Naive thymus-derived CD8-positive, alpha-beta T cell (primary cell): Measurements from ENCODE around the gene TMIGD3. TPM values are rescaled to one million over a fixed set of nuclear protein-coding genes. Genes with fewer than 3 reads are reported as not detected.
A peak's percentile ranks its signal among the peaks of the same experiment; 100 is the strongest.

Experiments
- ATAC-seq, 2 donors: fragments of 150-1000 bp; cut with Tn5 transposase in 1 of 2; sonication (Bioruptor Pico), chemical (Tn5 transposase) in 1 of 2; 1 replicate in 1 of 2; 2 replicates in 1 of 2; pipeline ENCODE4 v1.10.0; 2021; ENCODE audit warnings: mild to moderate bottlenecking in 2 of 2, moderate library complexity in 2 of 2
- POLR2A ChIA-PET: fragments of 350-600 bp; sonication (Branson Sonifier 250); formaldehyde crosslinking; loops from one replicate; lab custom pipeline; 2021; ENCODE audit warnings: antibody characterized with exemption; lab: Charles Lee
- DNase-seq, 10 donors: peaks; one replicate each; pipeline versions ENCODE4 v3.0.0 to v3.0.0-alpha.2; 2020 to 2022
- H3K27ac Mint-ChIP-seq, 10 donors: one replicate each; pipeline ENCODE4 v1.8.0; 2020 to 2022; ENCODE audit warnings: mild to moderate bottlenecking in 10 of 10, mixed read lengths in 10 of 10, moderate library complexity in 4 of 10, inconsistent platforms in 1 of 10
- H3K27me3 Mint-ChIP-seq, 5 donors: one replicate each; pipeline ENCODE4 v1.8.0; 2021 to 2022; ENCODE audit warnings: mixed read lengths in 5 of 5
- H3K36me3 Mint-ChIP-seq, 3 donors: one replicate each; pipeline ENCODE4 v1.8.0; 2020 to 2022; ENCODE audit warnings: mixed read lengths in 3 of 3, mild to moderate bottlenecking in 2 of 3, inconsistent platforms in 1 of 3
- H3K4me1 Mint-ChIP-seq, 4 donors: one replicate each; pipeline ENCODE4 v1.8.0; 2021 to 2022; ENCODE audit warnings: mixed read lengths in 4 of 4
- H3K4me3 Mint-ChIP-seq, 10 donors: one replicate each; pipeline ENCODE4 v1.8.0; 2020 to 2022; ENCODE audit warnings: mild to moderate bottlenecking in 10 of 10, mixed read lengths in 10 of 10, moderate library complexity in 6 of 10, inconsistent platforms in 1 of 10
- H3K9me3 Mint-ChIP-seq, 9 donors: one replicate each; pipeline ENCODE4 v1.8.0; 2020 to 2022; ENCODE audit warnings: mixed read lengths in 9 of 9, mild to moderate bottlenecking in 3 of 9, inconsistent platforms in 1 of 9, moderate library complexity in 1 of 9
- polyA plus RNA-seq, 3 donors: library from polyadenylated mRNA; unstranded; fragments of 300-500 nt; fragmentation: Illumina TruSeq; gene quantifications; one replicate each; pipeline ENCODE4 v1.2.3, GENCODE V29; 2021
- total RNA-seq, 8 experiments: library from RNA in 2 of 8; stranded (reverse) in 2 of 8; gene quantifications; one replicate each; pipeline ENCODE4 v1.2.3 and lab custom pipeline; 2021 to 2026

Gene TMIGD3
- total and polyA plus RNA-seq, 5 experiments from 2014 or later, result not detected

- peaks cover 0 to 14% (median 3%) of the 10 kb centered on the region in 3 donors for H3K36me3 Mint-ChIP-seq
Measured at GRCh38 chr1:111471012-111471411, 32.4 kb downstream of the TMIGD3 start.

GRCh38 chr1:111470596-111470995 is 32.8 kb downstream of the TMIGD3 start:
- POLR2A ChIA-PET, result interaction anchor here (1.7 to 3.3 kb wide), 4 partner anchors 18 to 37 kb away, joined by 6 to 24 read pairs (median 8); partner anchors contain the start of genes ADORA3, ATP5PB, TMIGD3 and WDR77
- peaks cover 6 to 20% (median 14%) of the 10 kb centered on the region in 4 donors for H3K4me1 Mint-ChIP-seq
- peaks cover 0 to 14% (median 3%) of the 10 kb centered on the region in 3 donors for H3K36me3 Mint-ChIP-seq
- no peak overlapping the region for H3K27ac Mint-ChIP-seq
- H3K27me3 Mint-ChIP-seq, result no peaks in the 10 kb centered on the region
- peak; percentile 4 to 12 for ATAC-seq
- H3K9me3 Mint-ChIP-seq, result no peaks in the 10 kb centered on the region
- H3K4me3 Mint-ChIP-seq, result no peak overlapping the region
- no peak for DNase-seq

More at GRCh38 chr1:111471012-111471411, 32.4 kb downstream of the TMIGD3 start:
- POLR2A ChIA-PET, result interaction anchor here (0.9 to 3.3 kb wide), 8 partner anchors 8 to 285 kb away, joined by 3 to 24 read pairs (median 6); partner anchors contain the start of genes ADORA3, ATP5PB, DDX20 and TMIGD3
- H3K27me3 Mint-ChIP-seq, result no peaks in the 10 kb centered on the region
- H3K9me3 Mint-ChIP-seq, result no peaks in the 10 kb centered on the region
- peak; percentile 94 to 97 for ATAC-seq
- no peak overlapping the region for H3K4me3 Mint-ChIP-seq
- H3K4me1 Mint-ChIP-seq, result peaks cover 10 to 24% (median 17%) of the 10 kb centered on the region in 4 donors
- peak; percentile 26 to 87 (median 71) for DNase-seq
- H3K27ac Mint-ChIP-seq, result no peak overlapping the region

- no peak for DNase-seq
- POLR2A ChIA-PET, result interaction anchor here (1.0 to 1.3 kb wide), 4 partner anchors 8 to 47 kb away, joined by 3 to 4 read pairs (median 3); no protein-coding TSS in a partner anchor
- H3K4me1 Mint-ChIP-seq, result peaks cover 9 to 21% (median 13%) of the 10 kb centered on the region in 4 donors
- H3K27ac Mint-ChIP-seq, result no peak overlapping the region
- no peaks in the 10 kb centered on the region for H3K9me3 Mint-ChIP-seq
- no peak for ATAC-seq
- no peaks in the 10 kb centered on the region for H3K27me3 Mint-ChIP-seq
- no peak overlapping the region for H3K4me3 Mint-ChIP-seq
- H3K36me3 Mint-ChIP-seq, result peaks cover 0 to 15% (median 8%) of the 10 kb centered on the region in 3 donors
Measured at GRCh38 chr1:111469539-111469938, 33.9 kb downstream of the TMIGD3 start.

- Mint-ChIP-seq H3K9me3 (no peaks in the 10 kb centered on the region), H3K27ac (no peak overlapping the region), H3K4me1 (peaks cover 9 to 22% (median 17%) of the 10 kb centered on the region in 4 donors), H3K36me3 (peaks cover 0 to 15% (median 13%) of the 10 kb centered on the region in 3 donors), H3K27me3 (no peaks in the 10 kb centered on the region), H3K4me3 (no peak overlapping the region)
- ATAC-seq (no peak), DNase-seq (no peak)
- POLR2A ChIA-PET, result interaction anchor here (1.0 to 1.3 kb wide), 4 partner anchors 9 to 48 kb away, joined by 3 to 4 read pairs (median 3); no protein-coding TSS in a partner anchor
Measured at GRCh38 chr1:111468717-111469100, 34.7 kb downstream of the TMIGD3 start.

GRCh38 chr1:111467865-111468716 is 35.3 kb downstream of the TMIGD3 start:
- Mint-ChIP-seq H3K9me3 (no peaks in the 10 kb centered on the region), H3K27ac (peak overlapping the region in 4 of 10 donors; percentile 11 to 82 (median 54)), H3K4me3 (no peak overlapping the region), H3K36me3 (peaks cover 4 to 19% (median 17%) of the 10 kb centered on the region in 3 donors), H3K4me1 (peaks cover 6 to 22% (median 21%) of the 10 kb centered on the region in 4 donors), H3K27me3 (no peaks in the 10 kb centered on the region)
- POLR2A ChIA-PET, result interaction anchor here (1.0 to 1.3 kb wide), 4 partner anchors 8 to 48 kb away, joined by 3 to 4 read pairs (median 4); no protein-coding TSS in a partner anchor
- DNase-seq, result no peak
- ATAC-seq, result no peak

- Mint-ChIP-seq H3K27me3 (no peaks in the 10 kb centered on the region), H3K36me3 (peaks cover 5 to 33% (median 27%) of the 10 kb centered on the region in 3 donors), H3K4me3 (no peak overlapping the region), H3K4me1 (peaks cover 5 to 23% (median 18%) of the 10 kb centered on the region in 4 donors), H3K9me3 (no peaks in the 10 kb centered on the region), H3K27ac (peak overlapping the region in 1 of 10 donors; percentile 22)
- DNase-seq (no peak), ATAC-seq (no peak)
- POLR2A ChIA-PET, result no interaction called here
Measured at GRCh38 chr1:111466480-111466879, 37.0 kb downstream of the TMIGD3 start.

- no peak overlapping the region for H3K4me3 Mint-ChIP-seq
- peak overlapping the region in 2 of 10 donors; percentile 8 to 18 for H3K27ac Mint-ChIP-seq
- H3K36me3 Mint-ChIP-seq, result peaks cover 5 to 40% (median 30%) of the 10 kb centered on the region in 3 donors
- no peak for ATAC-seq
- no peaks in the 10 kb centered on the region for H3K9me3 Mint-ChIP-seq
- POLR2A ChIA-PET, result no interaction called here
- no peak for DNase-seq
- H3K27me3 Mint-ChIP-seq, result no peaks in the 10 kb centered on the region
- peaks cover 5 to 23% (median 18%) of the 10 kb centered on the region in 4 donors for H3K4me1 Mint-ChIP-seq
Measured at GRCh38 chr1:111465754-111466153, 37.7 kb downstream of the TMIGD3 start.

- Mint-ChIP-seq H3K27me3 (no peaks in the 10 kb centered on the region), H3K9me3 (no peaks in the 10 kb centered on the region), H3K27ac (peak overlapping the region in 9 of 10 donors; percentile 1 to 78 (median 11)), H3K4me3 (no peak overlapping the region), H3K36me3 (peaks cover 5 to 64% (median 38%) of the 10 kb centered on the region in 3 donors), H3K4me1 (peaks cover 5 to 27% (median 20%) of the 10 kb centered on the region in 4 donors)
- ATAC-seq, result no peak
- POLR2A ChIA-PET, result interaction anchor here (1.0 to 2.4 kb wide), 3 partner anchors 9 to 13 kb away, joined by 3 to 8 read pairs (median 3); no protein-coding TSS in a partner anchor
- DNase-seq, result no peak
Measured at GRCh38 chr1:111463029-111463683, 40.3 kb downstream of the TMIGD3 start.

- ATAC-seq, result no peak
- POLR2A ChIA-PET, result interaction anchor here (1.0 to 2.4 kb wide), 3 partner anchors 10 to 14 kb away, joined by 3 to 8 read pairs (median 3); no protein-coding TSS in a partner anchor
Measured at GRCh38 chr1:111462370-111463028, 40.9 kb downstream of the TMIGD3 start.

GRCh38 chr1:111461765-111462164 is 41.7 kb downstream of the TMIGD3 start:
- POLR2A ChIA-PET, result interaction anchor here (1.5 to 2.4 kb wide), 2 partner anchors 10 to 12 kb away, joined by 3 to 8 read pairs; no protein-coding TSS in a partner anchor
- Mint-ChIP-seq H3K4me3 (no peak overlapping the region), H3K4me1 (peaks cover 7 to 30% (median 23%) of the 10 kb centered on the region in 4 donors), H3K27me3 (no peaks in the 10 kb centered on the region), H3K36me3 (peaks cover 5 to 75% (median 37%) of the 10 kb centered on the region in 3 donors), H3K27ac (peak overlapping the region in 2 of 10 donors; percentile 8 to 20), H3K9me3 (no peaks in the 10 kb centered on the region)
- no peak for ATAC-seq
- DNase-seq, result no peak

More at GRCh38 chr1:111462370-111463028, 40.9 kb downstream of the TMIGD3 start:
- Mint-ChIP-seq H3K4me3 (no peak overlapping the region), H3K9me3 (no peaks in the 10 kb centered on the region), H3K36me3 (peaks cover 5 to 70% (median 35%) of the 10 kb centered on the region in 3 donors), H3K4me1 (peaks cover 5 to 30% (median 21%) of the 10 kb centered on the region in 4 donors), H3K27me3 (no peaks in the 10 kb centered on the region), H3K27ac (peak overlapping the region in 3 of 10 donors; percentile 1 to 22 (median 17))
- DNase-seq, result no peak

- Mint-ChIP-seq H3K9me3 (no peaks in the 10 kb centered on the region), H3K36me3 (peaks cover 8 to 90% (median 29%) of the 10 kb centered on the region in 3 donors), H3K4me1 (peaks cover 25 to 64% (median 57%) of the 10 kb centered on the region in 4 donors), H3K27ac (peak overlapping the region in 5 of 10 donors; percentile 1 to 60 (median 57)), H3K4me3 (no peak overlapping the region), H3K27me3 (no peaks in the 10 kb centered on the region)
- ATAC-seq (no peak), DNase-seq (no peak)
- POLR2A ChIA-PET, result no interaction called here
Measured at GRCh38 chr1:111455642-111456031, 47.8 kb downstream of the TMIGD3 start.
